Activated T-helper 2 cell treated with anti-CD3 and anti-CD28 coated beads, Interferon-gamma antibody, Interleukin-2, Interleukin-4, amounts not matched to agents 10 μg/mL and 5 μg/mL and 100 μg/mL, durations not matched to agents 14 hours and 24 hours and 36 hours (primary cell): ENCODE data around the gene ATP6V1D. TPM values are rescaled to one million over a fixed set of nuclear protein-coding genes. Genes with fewer than 3 reads are reported as not detected.

Experiments used
- DNase-seq: peaks from one replicate; pipeline ENCODE4 v3.0.0; 2021; ENCODE audit warnings: low spot score
- H3K27ac Mint-ChIP-seq: one replicate; pipeline ENCODE4 v1.8.0; 2021; ENCODE audit warnings: mixed read lengths
- H3K27me3 Mint-ChIP-seq: one replicate; pipeline ENCODE4 v1.8.0; 2021; ENCODE audit warnings: low read depth, mixed read lengths
- H3K36me3 Mint-ChIP-seq: one replicate; pipeline ENCODE4 v1.8.0; 2021; ENCODE audit warnings: low read depth, mixed read lengths
- H3K4me1 Mint-ChIP-seq: one replicate; pipeline ENCODE4 v1.8.0; 2021; ENCODE audit warnings: low read depth, mixed read lengths
- H3K4me3 Mint-ChIP-seq: one replicate; pipeline ENCODE4 v1.8.0; 2021; ENCODE audit warnings: low read depth, mild to moderate bottlenecking, moderate library complexity, mixed read lengths
- H3K9me3 Mint-ChIP-seq: one replicate; pipeline ENCODE4 v1.8.0; 2021; ENCODE audit warnings: mixed read lengths
- intact Hi-C: fragments of 100-400 bp; cut with micrococcal nuclease; formaldehyde crosslinking; loops from one replicate; pipeline ENCODE4 v1.15.1; 2023
- total RNA-seq: library from RNA; stranded (reverse); gene quantifications from 2 replicates; pipeline ENCODE4 v1.2.3, GENCODE V29; 2022

ATP6V1D gene
- total RNA-seq, 1 donor from 2014 or later, result 26.8 TPM

- no peaks in the 10 kb centered on the region for H3K27me3 Mint-ChIP-seq
- H3K9me3 Mint-ChIP-seq, result no peaks in the 10 kb centered on the region
- H3K4me1 Mint-ChIP-seq, result peaks cover 2% of the 10 kb centered on the region
- H3K27ac Mint-ChIP-seq, result no peak overlapping the region
- intact Hi-C loops, result no loop called here
- H3K36me3 Mint-ChIP-seq, result no peaks in the 10 kb centered on the region
- no peak overlapping the region for H3K4me3 Mint-ChIP-seq
- DNase-seq, result no peak
These were observed 41.8 kb downstream of the ATP6V1D start for GRCh38 chr14:67317822-67318221.

- Mint-ChIP-seq H3K27ac (no peak overlapping the region), H3K36me3 (peaks cover 3% of the 10 kb centered on the region), H3K27me3 (no peaks in the 10 kb centered on the region), H3K4me3 (no peak overlapping the region), H3K4me1 (peaks cover 2% of the 10 kb centered on the region), H3K9me3 (no peaks in the 10 kb centered on the region)
- intact Hi-C loops, result no loop called here
- no peak for DNase-seq
These were observed 46.5 kb downstream of the ATP6V1D start for GRCh38 chr14:67313153-67313552.

GRCh38 chr14:67311868-67312267 lies 47.7 kb downstream of the ATP6V1D start:
- Mint-ChIP-seq H3K27me3 (no peaks in the 10 kb centered on the region), H3K9me3 (no peaks in the 10 kb centered on the region), H3K4me3 (no peak overlapping the region), H3K36me3 (peaks cover 3% of the 10 kb centered on the region), H3K27ac (no peak overlapping the region), H3K4me1 (peaks cover 2% of the 10 kb centered on the region)
- no peak for DNase-seq
- intact Hi-C loops, result no loop called here

Other genes starting within 250 kb of the ATP6V1D start
- 0.18 TPM in 1 of 2 replicates, not detected in the other for gene GARIN2, start 170.4 kb downstream of the ATP6V1D start, total RNA-seq
- gene PALS1, start 118.4 kb downstream of the ATP6V1D start, total RNA-seq, result 6.7 and 11.2 TPM in 2 replicates
- gene EIF2S1, start 524 bp upstream of the ATP6V1D start, total RNA-seq, result 217 and 230 TPM in 2 replicates
- gene PLEK2, start 52.4 kb upstream of the ATP6V1D start, total RNA-seq, result 0.37 TPM in 1 of 2 replicates, not detected in the other
- gene TMEM229B, start 128.9 kb upstream of the ATP6V1D start, total RNA-seq, result 0.71 and 0.75 TPM in 2 replicates
- 1.5 and 1.8 TPM in 2 replicates for gene PLEKHH1, start 173.5 kb upstream of the ATP6V1D start, total RNA-seq
- 14.5 and 21.8 TPM in 2 replicates for gene PIGH, start 240.5 kb upstream of the ATP6V1D start, total RNA-seq